OCI-LY1 (cell line): ENCODE measurements around the gene MID1.

Source experiments
- EZH2 ChIP-seq: fragments of 200-600 bp; sonication (generic), shearing (Covaris generic); IDR thresholded peaks from 2 replicates; pipeline ENCODE4 v1.8.0; 2017; ENCODE audit warnings: borderline replicate concordance, mixed run types, mild to moderate bottlenecking, antibody characterized with exemption, low read length, moderate library complexity, mixed read lengths
- TF ChIP-seq, protein P1 (sequence below): fragments of 200-600 bp; sonication (generic), shearing (Covaris generic); IDR thresholded peaks from 2 replicates; pipeline ENCODE4 v1.5.1; 2017; ENCODE audit warnings: mild to moderate bottlenecking, antibody characterized with exemption, low read length, moderate library complexity, mixed read lengths

DNA sequence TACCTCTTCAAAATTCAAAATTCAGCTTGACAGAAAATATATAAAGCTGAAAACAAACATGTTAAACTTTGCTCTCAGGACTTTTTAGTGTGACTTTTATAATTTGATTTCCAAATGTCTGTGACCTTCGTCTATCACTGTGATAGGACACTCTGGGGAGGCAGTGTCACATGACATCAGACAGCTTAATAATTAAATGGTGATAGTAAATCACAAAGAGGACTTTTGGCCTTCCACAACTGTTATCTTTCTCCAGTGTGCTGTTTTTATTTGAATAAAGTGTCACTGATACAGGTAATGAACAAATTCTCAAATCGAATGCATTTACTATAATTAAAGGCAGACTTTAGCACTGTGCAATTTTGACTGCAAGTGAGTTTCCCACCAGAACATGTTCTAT, 83.1 kb downstream of the MID1 start:
- TF ChIP-seq EZH2: no peak
- TF ChIP-seq, protein P1, sequence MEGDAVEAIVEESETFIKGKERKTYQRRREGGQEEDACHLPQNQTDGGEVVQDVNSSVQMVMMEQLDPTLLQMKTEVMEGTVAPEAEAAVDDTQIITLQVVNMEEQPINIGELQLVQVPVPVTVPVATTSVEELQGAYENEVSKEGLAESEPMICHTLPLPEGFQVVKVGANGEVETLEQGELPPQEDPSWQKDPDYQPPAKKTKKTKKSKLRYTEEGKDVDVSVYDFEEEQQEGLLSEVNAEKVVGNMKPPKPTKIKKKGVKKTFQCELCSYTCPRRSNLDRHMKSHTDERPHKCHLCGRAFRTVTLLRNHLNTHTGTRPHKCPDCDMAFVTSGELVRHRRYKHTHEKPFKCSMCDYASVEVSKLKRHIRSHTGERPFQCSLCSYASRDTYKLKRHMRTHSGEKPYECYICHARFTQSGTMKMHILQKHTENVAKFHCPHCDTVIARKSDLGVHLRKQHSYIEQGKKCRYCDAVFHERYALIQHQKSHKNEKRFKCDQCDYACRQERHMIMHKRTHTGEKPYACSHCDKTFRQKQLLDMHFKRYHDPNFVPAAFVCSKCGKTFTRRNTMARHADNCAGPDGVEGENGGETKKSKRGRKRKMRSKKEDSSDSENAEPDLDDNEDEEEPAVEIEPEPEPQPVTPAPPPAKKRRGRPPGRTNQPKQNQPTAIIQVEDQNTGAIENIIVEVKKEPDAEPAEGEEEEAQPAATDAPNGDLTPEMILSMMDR: no peak
